ENCODE measurements around the gene KRT39.

Gene KRT39

GRCh38 chr17:40966848-40967247 is at the start of gene KRT39:
Gene KRT39, minus strand, starts transcription at chr17:40966948. Its CDS starts 92 bp downstream, at chr17:40966856.
- Histone ChIP-seq H3K4me3 (ENCODE audit: low read depth in 1 of 2, low read length in 2 of 2) (no peak within 1 kb of the TSS), H3K36me3 (ENCODE audit: control insufficient read depth in 1 of 2, insufficient read depth in 2 of 2, low read length in 2 of 2) (no peaks in the 10 kb centered on the region), H3K9me3 (ENCODE audit: control insufficient read depth in 1 of 2, low read length in 2 of 2) (no peaks in the 10 kb centered on the region), H3K9ac (ENCODE audit: low read depth in 1 of 2, low read length in 2 of 2) (no peak within 1 kb of the TSS), H3K27ac (ENCODE audit: low read depth, low read length) (no peak within 1 kb of the TSS), H3K4me1 (ENCODE audit: control insufficient read depth in 1 of 2, insufficient read depth in 2 of 2, low read length in 2 of 2) (no peaks in the 10 kb centered on the region), H3K27me3 (ENCODE audit: control insufficient read depth in 1 of 2, insufficient read depth in 2 of 2, low read length in 2 of 2) (no peaks in the 10 kb centered on the region)

DNA sequence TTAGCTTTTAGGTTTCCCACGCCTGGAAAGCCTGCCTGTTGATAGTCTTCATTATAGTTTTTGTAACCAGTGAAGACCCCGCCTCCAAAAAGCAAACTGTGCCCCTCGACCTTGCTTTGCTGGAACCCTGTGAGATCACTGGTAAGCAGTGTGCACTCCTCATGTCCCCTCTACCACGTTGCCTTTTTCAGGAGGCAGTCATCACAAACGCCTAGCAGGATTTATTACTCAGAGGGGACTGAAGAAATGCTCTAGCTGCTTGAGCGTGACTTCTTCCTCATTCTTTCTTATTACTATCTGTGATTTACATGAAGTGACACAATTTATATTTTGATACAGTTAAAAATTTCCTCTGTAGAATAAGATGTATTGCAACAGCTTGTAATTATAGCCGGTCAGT is 48.7 kb upstream of the KRT39 start:
- H3K9me3 ChIP-seq (ENCODE audit: control insufficient read depth in 1 of 2, low read length in 2 of 2) = no peaks in the 10 kb centered on the region
- H3K27ac ChIP-seq (ENCODE audit: low read depth, low read length) = no peak overlapping the region

DNA sequence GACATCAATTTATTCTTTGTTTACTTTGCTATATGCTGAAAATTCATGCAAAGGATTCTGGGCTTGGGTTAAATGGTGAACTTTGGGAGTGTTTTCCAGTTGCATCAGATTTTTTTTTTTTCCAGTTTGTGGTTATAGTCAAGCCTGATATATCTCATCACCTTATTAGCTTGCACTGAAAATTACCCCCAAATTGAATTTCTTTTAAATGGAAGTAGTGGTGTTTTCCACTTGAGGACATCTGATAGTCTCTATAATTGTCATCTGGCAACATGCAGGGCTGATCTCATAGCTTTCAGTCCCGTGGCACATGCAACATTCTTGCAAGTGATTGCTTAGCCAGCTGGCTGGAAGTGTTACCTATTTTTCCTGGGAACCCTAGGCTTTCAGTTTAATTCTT is 46.9 kb upstream of the KRT39 start:
- Histone ChIP-seq H3K36me3 (ENCODE audit: control insufficient read depth in 1 of 2, insufficient read depth in 2 of 2, low read length in 2 of 2) (no peaks in the 10 kb centered on the region), H3K9ac (ENCODE audit: low read depth in 1 of 2, low read length in 2 of 2) (no peak overlapping the region), H3K27me3 (ENCODE audit: control insufficient read depth in 1 of 2, insufficient read depth in 2 of 2, low read length in 2 of 2) (no peaks in the 10 kb centered on the region), H3K27ac (ENCODE audit: low read depth, low read length) (no peak overlapping the region), H3K4me1 (ENCODE audit: control insufficient read depth in 1 of 2, insufficient read depth in 2 of 2, low read length in 2 of 2) (no peaks in the 10 kb centered on the region), H3K4me3 (ENCODE audit: low read depth in 1 of 2, low read length in 2 of 2) (no peak overlapping the region), H3K9me3 (ENCODE audit: control insufficient read depth in 1 of 2, low read length in 2 of 2) (no peaks in the 10 kb centered on the region)

More for the DNA sequence above, 48.7 kb upstream of the KRT39 start:
- Histone ChIP-seq H3K27me3 (ENCODE audit: control insufficient read depth in 1 of 2, insufficient read depth in 2 of 2, low read length in 2 of 2) (no peaks in the 10 kb centered on the region), H3K4me3 (ENCODE audit: low read depth in 1 of 2, low read length in 2 of 2) (no peak overlapping the region), H3K9ac (ENCODE audit: low read depth in 1 of 2, low read length in 2 of 2) (no peak overlapping the region), H3K36me3 (ENCODE audit: control insufficient read depth in 1 of 2, insufficient read depth in 2 of 2, low read length in 2 of 2) (no peaks in the 10 kb centered on the region), H3K4me1 (ENCODE audit: control insufficient read depth in 1 of 2, insufficient read depth in 2 of 2, low read length in 2 of 2) (no peaks in the 10 kb centered on the region)

GRCh38 chr17:41013181-41013580 is 46.4 kb upstream of the KRT39 start:
- Histone ChIP-seq H3K4me3 (ENCODE audit: low read depth in 1 of 2, low read length in 2 of 2) (no peak overlapping the region), H3K27me3 (ENCODE audit: control insufficient read depth in 1 of 2, insufficient read depth in 2 of 2, low read length in 2 of 2) (no peaks in the 10 kb centered on the region), H3K27ac (ENCODE audit: low read depth, low read length) (no peak overlapping the region), H3K9me3 (ENCODE audit: control insufficient read depth in 1 of 2, low read length in 2 of 2) (no peaks in the 10 kb centered on the region), H3K4me1 (ENCODE audit: control insufficient read depth in 1 of 2, insufficient read depth in 2 of 2, low read length in 2 of 2) (no peaks in the 10 kb centered on the region), H3K9ac (ENCODE audit: low read depth in 1 of 2, low read length in 2 of 2) (no peak overlapping the region), H3K36me3 (ENCODE audit: control insufficient read depth in 1 of 2, insufficient read depth in 2 of 2, low read length in 2 of 2) (no peaks in the 10 kb centered on the region)

DNA sequence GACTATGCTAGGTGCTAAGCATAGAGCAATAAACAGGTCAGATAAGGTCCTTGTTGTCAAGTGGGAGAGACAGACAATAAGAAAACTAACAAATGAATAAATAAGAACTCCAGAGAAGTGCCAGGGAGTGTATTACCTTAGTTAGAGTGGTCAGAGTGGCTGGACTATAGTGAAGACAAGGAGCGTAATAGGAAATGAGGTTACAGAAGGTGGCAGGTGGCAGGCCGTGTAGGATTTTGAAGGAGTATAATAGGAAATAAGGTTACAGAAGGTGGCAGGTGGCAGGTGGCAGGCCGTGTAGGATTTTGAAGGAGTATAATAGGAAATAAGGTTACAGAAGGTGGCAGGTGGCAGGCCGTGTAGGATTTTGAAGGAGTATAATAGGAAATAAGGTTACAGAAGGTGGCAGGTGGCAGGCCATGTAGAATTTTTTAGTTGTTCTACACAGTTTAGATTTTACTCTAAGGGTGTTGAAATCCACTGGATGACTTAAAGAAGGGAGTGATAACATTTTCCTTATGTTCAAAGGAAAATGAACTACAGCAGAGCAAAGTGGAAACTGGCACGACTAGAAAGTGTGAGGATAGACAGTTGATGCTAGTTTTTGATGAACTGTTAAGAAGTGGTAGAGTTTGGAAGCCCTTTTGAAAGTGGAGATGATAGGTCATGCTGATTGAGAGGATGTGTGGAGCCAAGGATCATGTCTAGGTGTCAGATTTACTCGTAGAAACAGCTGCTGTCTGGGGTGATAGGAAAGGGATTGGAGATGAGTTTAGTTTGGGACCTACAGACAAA is 45.8 kb upstream of the KRT39 start:
- H3K9me3 ChIP-seq (ENCODE audit: control insufficient read depth in 1 of 2, low read length in 2 of 2) = no peaks in the 10 kb centered on the region
- no peaks in the 10 kb centered on the region for H3K4me1 ChIP-seq (ENCODE audit: control insufficient read depth in 1 of 2, insufficient read depth in 2 of 2, low read length in 2 of 2)
- H3K4me3 ChIP-seq (ENCODE audit: low read depth in 1 of 2, low read length in 2 of 2) = no peak overlapping the region
- no peaks in the 10 kb centered on the region for H3K27me3 ChIP-seq (ENCODE audit: control insufficient read depth in 1 of 2, insufficient read depth in 2 of 2, low read length in 2 of 2)
- no peaks in the 10 kb centered on the region for H3K36me3 ChIP-seq (ENCODE audit: control insufficient read depth in 1 of 2, insufficient read depth in 2 of 2, low read length in 2 of 2)
- H3K9ac ChIP-seq (ENCODE audit: low read depth in 1 of 2, low read length in 2 of 2) = no peak overlapping the region
- H3K27ac ChIP-seq (ENCODE audit: low read depth, low read length) = no peak overlapping the region

- no peaks in the 10 kb centered on the region for H3K27me3 ChIP-seq (ENCODE audit: control insufficient read depth in 1 of 2, insufficient read depth in 2 of 2, low read length in 2 of 2)
- no peaks in the 10 kb centered on the region for H3K4me1 ChIP-seq (ENCODE audit: control insufficient read depth in 1 of 2, insufficient read depth in 2 of 2, low read length in 2 of 2)
- H3K36me3 ChIP-seq (ENCODE audit: control insufficient read depth in 1 of 2, insufficient read depth in 2 of 2, low read length in 2 of 2) = no peaks in the 10 kb centered on the region
- H3K9me3 ChIP-seq (ENCODE audit: control insufficient read depth in 1 of 2, low read length in 2 of 2) = no peaks in the 10 kb centered on the region
- H3K9ac ChIP-seq (ENCODE audit: low read depth in 1 of 2, low read length in 2 of 2) = no peak overlapping the region
- no peak overlapping the region for H3K4me3 ChIP-seq (ENCODE audit: low read depth in 1 of 2, low read length in 2 of 2)
- no peak overlapping the region for H3K27ac ChIP-seq (ENCODE audit: low read depth, low read length)
These were observed 43.7 kb upstream of the KRT39 start for GRCh38 chr17:41010441-41010840.

GRCh38 chr17:41009936-41010335 is 43.2 kb upstream of the KRT39 start:
- no peak overlapping the region for H3K4me3 ChIP-seq (ENCODE audit: low read depth in 1 of 2, low read length in 2 of 2)
- H3K36me3 ChIP-seq (ENCODE audit: control insufficient read depth in 1 of 2, insufficient read depth in 2 of 2, low read length in 2 of 2) = no peaks in the 10 kb centered on the region
- H3K27ac ChIP-seq (ENCODE audit: low read depth, low read length) = no peak overlapping the region
- no peaks in the 10 kb centered on the region for H3K27me3 ChIP-seq (ENCODE audit: control insufficient read depth in 1 of 2, insufficient read depth in 2 of 2, low read length in 2 of 2)
- no peaks in the 10 kb centered on the region for H3K4me1 ChIP-seq (ENCODE audit: control insufficient read depth in 1 of 2, insufficient read depth in 2 of 2, low read length in 2 of 2)
- H3K9ac ChIP-seq (ENCODE audit: low read depth in 1 of 2, low read length in 2 of 2) = no peak overlapping the region
- H3K9me3 ChIP-seq (ENCODE audit: control insufficient read depth in 1 of 2, low read length in 2 of 2) = no peaks in the 10 kb centered on the region

GRCh38 chr17:41009301-41009760 is 42.6 kb upstream of the KRT39 start:
- H3K27ac ChIP-seq (ENCODE audit: low read depth, low read length) = no peak overlapping the region
- H3K36me3 ChIP-seq (ENCODE audit: control insufficient read depth in 1 of 2, insufficient read depth in 2 of 2, low read length in 2 of 2) = no peaks in the 10 kb centered on the region
- H3K4me1 ChIP-seq (ENCODE audit: control insufficient read depth in 1 of 2, insufficient read depth in 2 of 2, low read length in 2 of 2) = no peaks in the 10 kb centered on the region
- peaks cover 0 to 2% of the 10 kb centered on the region in 2 donors for H3K27me3 ChIP-seq (ENCODE audit: control insufficient read depth in 1 of 2, insufficient read depth in 2 of 2, low read length in 2 of 2)
- no peak overlapping the region for H3K4me3 ChIP-seq (ENCODE audit: low read depth in 1 of 2, low read length in 2 of 2)
- no peaks in the 10 kb centered on the region for H3K9me3 ChIP-seq (ENCODE audit: control insufficient read depth in 1 of 2, low read length in 2 of 2)
- H3K9ac ChIP-seq (ENCODE audit: low read depth in 1 of 2, low read length in 2 of 2) = no peak overlapping the region

GRCh38 chr17:41008811-41009210 is 42.1 kb upstream of the KRT39 start, which contains the start of gene KRTAP3-1:
Gene KRTAP3-1, minus strand, starts transcription at chr17:41009128. Its CDS starts 54 bp downstream, at chr17:41009074.
- H3K36me3 ChIP-seq (ENCODE audit: control insufficient read depth in 1 of 2, insufficient read depth in 2 of 2, low read length in 2 of 2) = no peaks in the 10 kb centered on the region
- H3K9me3 ChIP-seq (ENCODE audit: control insufficient read depth in 1 of 2, low read length in 2 of 2) = no peaks in the 10 kb centered on the region
- no peak within 1 kb of the TSS for H3K9ac ChIP-seq (ENCODE audit: low read depth in 1 of 2, low read length in 2 of 2)
- H3K27me3 ChIP-seq (ENCODE audit: control insufficient read depth in 1 of 2, insufficient read depth in 2 of 2, low read length in 2 of 2) = peaks cover 0 to 4% of the 10 kb centered on the region in 2 donors
- no peaks in the 10 kb centered on the region for H3K4me1 ChIP-seq (ENCODE audit: control insufficient read depth in 1 of 2, insufficient read depth in 2 of 2, low read length in 2 of 2)
- no peak within 1 kb of the TSS for H3K27ac ChIP-seq (ENCODE audit: low read depth, low read length)
- H3K4me3 ChIP-seq (ENCODE audit: low read depth in 1 of 2, low read length in 2 of 2) = no peak within 1 kb of the TSS

DNA sequence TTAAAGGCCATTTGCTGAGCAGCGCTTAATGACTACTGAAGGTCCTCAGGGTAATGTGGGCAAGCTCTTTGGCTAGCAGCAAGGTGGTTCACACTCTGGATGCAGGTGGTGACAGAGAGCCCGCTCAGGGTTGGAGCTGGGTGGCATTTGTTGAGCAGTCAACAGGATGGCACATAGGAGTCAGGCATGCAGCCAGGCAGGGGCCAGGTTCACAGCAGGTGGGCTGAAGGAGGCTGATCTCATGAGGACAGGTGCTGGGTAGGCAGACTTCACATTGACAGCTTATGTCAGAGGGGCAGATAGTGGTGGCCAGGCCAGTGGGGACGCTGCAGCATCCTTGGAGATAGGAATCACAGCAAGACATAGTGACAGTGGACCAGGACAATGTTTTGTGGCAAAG is 37.6 kb upstream of the KRT39 start:
- no peak overlapping the region for H3K27ac ChIP-seq (ENCODE audit: low read depth, low read length)
- H3K36me3 ChIP-seq (ENCODE audit: control insufficient read depth in 1 of 2, insufficient read depth in 2 of 2, low read length in 2 of 2) = no peaks in the 10 kb centered on the region
- H3K9ac ChIP-seq (ENCODE audit: low read depth in 1 of 2, low read length in 2 of 2) = no peak overlapping the region
- no peaks in the 10 kb centered on the region for H3K9me3 ChIP-seq (ENCODE audit: control insufficient read depth in 1 of 2, low read length in 2 of 2)
- H3K4me3 ChIP-seq (ENCODE audit: low read depth in 1 of 2, low read length in 2 of 2) = no peak overlapping the region
- H3K4me1 ChIP-seq (ENCODE audit: control insufficient read depth in 1 of 2, insufficient read depth in 2 of 2, low read length in 2 of 2) = no peaks in the 10 kb centered on the region
- H3K27me3 ChIP-seq (ENCODE audit: control insufficient read depth in 1 of 2, insufficient read depth in 2 of 2, low read length in 2 of 2) = peaks cover 0 to 9% of the 10 kb centered on the region in 2 donors

Measured in duodenal mucosa (tissue), 2 donors.